HG02642 (cell line): Measurements from ENCODE around the gene CCDC40.

Experiments
- ATAC-seq: cut with Tn5 transposase; IDR thresholded peaks from one replicate; pipeline ENCODE4 v1.9.1; 2021; ENCODE audit warnings: mild to moderate bottlenecking; ENCODE audit not compliant: unreplicated experiment, poor library complexity

Gene CCDC40

DNA sequence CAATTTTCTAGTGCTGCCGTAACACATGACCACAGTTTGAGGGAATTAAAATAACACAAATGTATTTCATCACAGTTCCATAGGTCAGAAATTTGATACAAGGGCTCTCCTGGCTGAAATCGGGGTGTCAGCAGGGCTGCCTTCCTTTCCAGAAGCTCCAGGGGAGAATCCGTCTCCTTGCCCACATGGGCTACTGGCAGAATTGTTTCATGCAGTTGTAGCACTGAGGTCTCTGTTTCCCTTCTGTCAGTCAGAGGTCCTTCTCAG, 89.9 kb downstream of the CCDC40 start:
- no peak for ATAC-seq

- ATAC-seq: no peak
Observed at GRCh38 chr17:80129006-80129565, 92.6 kb downstream of the CCDC40 start.

DNA sequence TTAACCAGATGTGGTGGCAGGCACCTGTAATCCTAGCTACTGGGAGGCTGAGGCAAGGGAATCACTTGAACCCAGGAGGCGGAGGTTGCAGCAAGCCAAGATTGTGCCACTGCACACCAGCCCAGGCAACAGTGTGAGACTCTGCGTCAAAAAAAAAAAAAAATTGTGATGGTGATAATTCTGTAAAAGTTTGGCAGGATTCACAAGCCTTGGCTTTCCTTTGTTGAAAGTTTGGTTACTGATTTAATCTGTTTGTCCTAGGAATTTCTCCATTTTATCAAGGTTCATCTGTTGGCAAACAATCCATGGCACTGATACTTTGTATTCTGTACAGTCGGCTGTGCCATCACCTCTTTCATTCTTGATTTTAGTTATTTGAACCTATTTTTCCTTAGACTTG, 94.5 kb downstream of the CCDC40 start:
- ATAC-seq: no peak

- no peak for ATAC-seq
Observed at GRCh38 chr17:80132906-80133625, 96.6 kb downstream of the CCDC40 start.

GRCh38 chr17:80133626-80133970, 97.2 kb downstream of the CCDC40 start:
- no peak for ATAC-seq

DNA sequence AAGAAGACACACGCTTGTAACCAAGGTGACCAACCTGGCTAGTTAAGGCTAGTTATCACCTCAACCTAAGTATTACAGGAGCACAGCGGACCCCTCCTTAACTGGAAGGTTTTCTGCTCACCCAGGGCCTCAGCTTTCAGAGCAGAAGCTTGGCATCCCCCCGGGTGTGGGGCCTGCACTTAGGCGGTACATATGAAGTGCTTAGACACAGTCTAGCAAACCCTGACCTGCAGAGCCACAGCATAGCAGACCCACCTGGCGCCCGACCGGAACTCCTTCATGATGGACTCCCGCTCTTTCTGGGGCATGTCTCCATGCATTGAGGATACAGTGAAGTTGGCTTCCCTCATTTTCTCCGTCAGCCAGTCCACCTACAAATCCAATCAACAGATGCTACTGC, 100.7 kb downstream of the CCDC40 start:
- ATAC-seq: no peak

- no peak for ATAC-seq
Observed at GRCh38 chr17:80138856-80139426, 102.5 kb downstream of the CCDC40 start.

- no peak for ATAC-seq
Observed at GRCh38 chr17:80141463-80142165, 105.2 kb downstream of the CCDC40 start.

- no peak for ATAC-seq
Observed at GRCh38 chr17:80142929-80143328, 106.5 kb downstream of the CCDC40 start.

DNA sequence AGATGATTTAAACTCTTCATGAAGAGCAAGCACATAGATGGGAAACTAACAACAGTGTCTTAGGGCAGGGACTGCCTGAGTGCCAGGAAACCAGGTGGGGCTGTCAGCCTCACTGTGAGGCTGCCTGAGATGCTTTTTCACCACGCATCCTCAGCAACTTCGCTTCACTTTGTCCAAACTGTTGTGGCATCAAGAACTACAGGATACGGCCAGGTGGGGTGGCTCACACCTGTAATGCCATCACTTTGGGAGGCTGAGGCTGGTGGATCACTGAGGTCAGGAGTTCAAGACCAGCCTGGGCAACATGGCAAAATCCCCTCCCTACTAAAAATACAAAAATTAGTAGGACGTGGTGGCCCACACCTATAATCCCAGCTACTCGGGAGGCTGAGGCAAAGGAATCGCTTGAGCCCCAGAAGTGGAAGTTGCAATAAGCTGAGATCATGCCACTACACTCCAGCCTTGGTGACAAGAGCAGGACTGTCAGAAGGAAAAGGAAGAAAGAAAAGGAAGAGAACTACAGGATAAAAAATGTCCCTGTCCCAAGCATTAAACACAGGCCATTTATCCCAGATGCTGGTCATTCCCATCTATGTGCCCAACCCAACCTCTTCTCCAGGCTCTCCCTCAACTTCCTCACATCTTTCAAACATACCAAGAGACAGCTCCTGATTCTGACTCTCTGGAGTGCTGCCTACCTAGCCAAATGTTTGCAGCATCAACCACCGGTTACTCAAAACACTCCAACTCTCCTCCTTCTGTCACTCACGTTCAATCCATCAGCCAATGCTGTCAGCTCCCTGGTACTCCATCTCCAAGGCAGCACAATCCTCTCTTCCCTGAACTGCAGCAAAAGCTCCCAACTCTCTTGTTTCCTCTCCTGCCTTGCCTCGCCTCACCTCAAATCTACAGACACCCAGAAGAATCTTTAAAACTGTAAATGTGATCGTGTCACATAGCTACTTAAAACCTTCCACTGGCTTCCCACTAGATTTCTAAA, 108.9 kb downstream of the CCDC40 start:
- ATAC-seq: no peak

DNA sequence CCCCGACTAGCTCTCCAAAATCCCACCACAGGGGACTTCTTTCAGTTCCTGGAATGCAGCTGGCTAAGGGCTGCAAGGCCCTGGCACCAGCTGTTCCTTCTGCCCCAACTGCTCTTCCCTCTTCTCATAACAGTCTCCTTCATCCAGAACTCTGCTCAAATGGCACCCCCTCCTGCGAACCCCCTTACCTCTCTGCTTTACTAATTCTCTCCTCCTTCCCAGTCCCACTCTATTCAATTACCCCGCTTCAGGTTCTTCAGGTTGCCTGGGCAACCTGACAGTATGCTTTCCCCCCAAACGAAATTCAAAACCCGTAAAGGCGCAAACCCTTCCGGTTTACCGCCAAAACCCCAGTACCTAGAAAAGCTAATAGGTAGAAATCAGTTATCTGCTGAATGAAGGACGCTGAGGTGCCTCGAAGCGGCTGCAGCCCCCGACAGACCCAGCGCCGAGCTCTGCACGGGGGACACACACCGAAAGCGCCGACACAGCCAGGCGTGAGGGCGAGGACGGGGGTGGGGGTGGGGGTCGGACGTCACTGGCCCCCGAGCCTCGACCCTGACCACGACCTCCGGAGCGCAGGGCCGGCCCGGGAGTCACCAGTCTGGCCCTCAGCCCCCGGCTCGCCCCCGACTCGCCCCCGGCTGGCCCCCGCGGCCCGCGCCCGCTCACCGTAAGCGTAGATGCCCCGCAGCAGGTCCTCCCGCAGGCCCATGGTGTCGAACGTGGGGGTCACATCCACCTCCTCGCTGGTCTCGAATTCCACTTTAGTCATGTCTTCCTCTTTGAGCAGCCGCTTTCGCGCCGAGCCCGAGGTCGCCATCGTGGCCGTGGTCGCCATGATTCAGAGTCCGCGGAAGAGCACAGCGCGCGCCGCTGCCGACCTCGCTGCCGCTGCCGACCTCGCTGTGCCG, 109.9 kb downstream of the CCDC40 start:
- peak; percentile 34 for ATAC-seq

- peak; percentile 84 for ATAC-seq
Observed at GRCh38 chr17:80147035-80147822, 110.8 kb downstream of the CCDC40 start, which contains the start of gene EIF4A3. TSS of gene EIF4A3 (minus strand) at chr17:80147128. CDS start at chr17:80146961, 167 bp downstream.
